ENCODE results near the gene DONSON.

DONSON gene

DNA sequence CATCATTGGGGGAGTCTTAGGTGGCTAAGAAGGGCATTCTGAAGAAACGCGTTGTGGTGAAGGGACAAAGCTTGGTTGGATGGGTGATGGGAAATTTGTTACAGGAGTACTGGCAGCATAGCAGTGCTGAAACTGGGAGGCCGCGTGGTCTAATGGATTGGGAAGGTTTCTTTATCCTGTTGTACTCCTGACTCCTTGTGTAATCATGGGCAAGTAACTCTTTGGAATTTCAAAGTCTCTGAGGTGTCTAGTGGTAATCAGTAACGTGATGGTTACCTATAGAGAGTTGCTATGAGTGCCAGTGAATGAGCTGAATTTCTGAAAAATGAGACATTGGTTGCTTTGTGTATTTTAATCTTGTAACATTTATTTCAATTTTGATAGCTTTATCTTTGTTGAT lies 18.5 kb downstream of the DONSON start:
- Histone ChIP-seq H3K9ac (ENCODE audit: low read depth, low read length) (no peak overlapping the region), H3K4me1 (ENCODE audit: insufficient read depth, low read length) (no peaks in the 10 kb centered on the region), H3K36me3 (ENCODE audit: insufficient read depth, low read length) (peaks cover 96% of the 10 kb centered on the region), H3K9me3 (ENCODE audit: insufficient read depth, low read length, severe bottlenecking) (no peaks in the 10 kb centered on the region), H3K4me3 (ENCODE audit: low read depth in 1 of 2, low read length in 2 of 2) (no peak overlapping the region), H3K27me3 (ENCODE audit: insufficient read depth, low read length, poor library complexity) (no peaks in the 10 kb centered on the region), H3K4me2 (ENCODE audit: insufficient read depth, low read length) (no peak overlapping the region), H3K27ac (ENCODE audit: low read length) (no peak overlapping the region), H3K79me2 (ENCODE audit: insufficient read depth, low read length) (peaks cover 49% of the 10 kb centered on the region), H2AFZ (ENCODE audit: low read depth, low read length) (no peak overlapping the region), H4K20me1 (ENCODE audit: insufficient read depth, low read length) (peaks cover 25% of the 10 kb centered on the region; the same call in 1 of the 2 replicates)
- ATAC-seq (ENCODE audit: insufficient read depth, low read depth) (no peak), DNase-seq (no peak)
- TF ChIP-seq EZH2 (IDR thresholded peaks at IDR 0.05; ENCODE audit: borderline replicate concordance, low read depth, low read length, severe bottlenecking) (no peak), CTCF (IDR thresholded peaks at IDR 0.05; ENCODE audit: borderline replicate concordance, extremely low read depth, low read length, poor library complexity, severe bottlenecking) (no peak)

DNA sequence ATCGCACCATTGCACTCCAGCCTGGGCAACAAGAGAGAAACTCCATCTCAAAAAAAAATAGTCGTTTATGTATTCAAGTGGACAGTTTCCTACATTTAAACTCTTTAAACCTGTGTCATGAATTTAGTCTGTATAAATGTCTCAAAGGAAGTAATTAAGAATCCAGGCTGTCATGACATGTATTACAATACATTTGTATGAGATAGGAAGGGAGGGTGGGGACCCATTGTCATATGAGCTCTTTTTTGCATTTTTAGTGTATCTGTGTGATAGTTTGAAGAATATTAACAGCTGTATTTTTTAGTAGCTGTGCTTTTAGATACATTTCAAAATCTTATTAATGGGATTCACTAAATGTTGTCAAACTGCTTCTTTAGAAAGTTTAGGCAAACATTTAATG lies 20.0 kb downstream of the DONSON start:
- Histone ChIP-seq H3K9me3 (ENCODE audit: insufficient read depth, low read length, severe bottlenecking) (no peaks in the 10 kb centered on the region), H3K27ac (ENCODE audit: low read length) (no peak overlapping the region), H2AFZ (ENCODE audit: low read depth, low read length) (no peak overlapping the region), H3K36me3 (ENCODE audit: insufficient read depth, low read length) (peaks cover 95% of the 10 kb centered on the region), H3K27me3 (ENCODE audit: insufficient read depth, low read length, poor library complexity) (no peaks in the 10 kb centered on the region), H3K4me3 (ENCODE audit: low read depth in 1 of 2, low read length in 2 of 2) (no peak overlapping the region), H3K4me2 (ENCODE audit: insufficient read depth, low read length) (no peak overlapping the region), H3K9ac (ENCODE audit: low read depth, low read length) (no peak overlapping the region), H4K20me1 (ENCODE audit: insufficient read depth, low read length) (peaks cover 27% of the 10 kb centered on the region; the same call in 1 of the 2 replicates), H3K79me2 (ENCODE audit: insufficient read depth, low read length) (peaks cover 54% of the 10 kb centered on the region), H3K4me1 (ENCODE audit: insufficient read depth, low read length) (no peaks in the 10 kb centered on the region)
- ATAC-seq (ENCODE audit: insufficient read depth, low read depth) (no peak), DNase-seq (no peak)
- TF ChIP-seq CTCF (IDR thresholded peaks at IDR 0.05; ENCODE audit: borderline replicate concordance, extremely low read depth, low read length, poor library complexity, severe bottlenecking): no peak
- no peak for TF ChIP-seq EZH2 (IDR thresholded peaks at IDR 0.05; ENCODE audit: borderline replicate concordance, low read depth, low read length, severe bottlenecking)

- TF ChIP-seq EZH2 (IDR thresholded peaks at IDR 0.05; ENCODE audit: borderline replicate concordance, low read depth, low read length, severe bottlenecking): no peak
- TF ChIP-seq CTCF (IDR thresholded peaks at IDR 0.05; ENCODE audit: borderline replicate concordance, extremely low read depth, low read length, poor library complexity, severe bottlenecking): no peak
- Histone ChIP-seq H4K20me1 (ENCODE audit: insufficient read depth, low read length) (peaks cover 28% of the 10 kb centered on the region; the same call in 1 of the 2 replicates), H3K9ac (ENCODE audit: low read depth, low read length) (no peak overlapping the region), H3K9me3 (ENCODE audit: insufficient read depth, low read length, severe bottlenecking) (no peaks in the 10 kb centered on the region), H3K79me2 (ENCODE audit: insufficient read depth, low read length) (peaks cover 58% of the 10 kb centered on the region), H3K27me3 (ENCODE audit: insufficient read depth, low read length, poor library complexity) (no peaks in the 10 kb centered on the region), H3K27ac (ENCODE audit: low read length) (no peak overlapping the region), H3K4me1 (ENCODE audit: insufficient read depth, low read length) (no peaks in the 10 kb centered on the region), H3K4me3 (ENCODE audit: low read depth in 1 of 2, low read length in 2 of 2) (no peak overlapping the region), H3K36me3 (ENCODE audit: insufficient read depth, low read length) (peaks cover 95% of the 10 kb centered on the region), H2AFZ (ENCODE audit: low read depth, low read length) (no peak overlapping the region), H3K4me2 (ENCODE audit: insufficient read depth, low read length) (no peak overlapping the region)
- ATAC-seq (ENCODE audit: insufficient read depth, low read depth) (no peak), DNase-seq (no peak)
Observed at GRCh38 chr21:33567914-33568313, 20.6 kb downstream of the DONSON start.

- Histone ChIP-seq H3K4me3 (ENCODE audit: low read depth in 1 of 2, low read length in 2 of 2) (no peak overlapping the region), H2AFZ (ENCODE audit: low read depth, low read length) (no peak overlapping the region), H3K4me2 (ENCODE audit: insufficient read depth, low read length) (no peak overlapping the region), H3K36me3 (ENCODE audit: insufficient read depth, low read length) (peaks cover 96% of the 10 kb centered on the region), H3K79me2 (ENCODE audit: insufficient read depth, low read length) (peaks cover 62% of the 10 kb centered on the region), H4K20me1 (ENCODE audit: insufficient read depth, low read length) (peaks cover 26% of the 10 kb centered on the region; the same call in 1 of the 2 replicates), H3K27me3 (ENCODE audit: insufficient read depth, low read length, poor library complexity) (no peaks in the 10 kb centered on the region), H3K4me1 (ENCODE audit: insufficient read depth, low read length) (no peaks in the 10 kb centered on the region), H3K9me3 (ENCODE audit: insufficient read depth, low read length, severe bottlenecking) (no peaks in the 10 kb centered on the region), H3K27ac (ENCODE audit: low read length) (no peak overlapping the region), H3K9ac (ENCODE audit: low read depth, low read length) (no peak overlapping the region)
- ATAC-seq (ENCODE audit: insufficient read depth, low read depth) (no peak), DNase-seq (no peak)
- TF ChIP-seq CTCF (IDR thresholded peaks at IDR 0.05; ENCODE audit: borderline replicate concordance, extremely low read depth, low read length, poor library complexity, severe bottlenecking) (no peak), EZH2 (IDR thresholded peaks at IDR 0.05; ENCODE audit: borderline replicate concordance, low read depth, low read length, severe bottlenecking) (no peak)
Observed at GRCh38 chr21:33566514-33566913, 22.0 kb downstream of the DONSON start.

All from DND-41 (cell line).